Amygdala (tissue), 56 donors: ENCODE measurements around the gene OTOG.
A peak's percentile ranks its signal among the peaks of the same experiment; 100 is the strongest.

Source experiments
- DNase-seq, 56 donors: peaks; one replicate each; lab custom pipeline; 2025; lab: John Stamatoyannopoulos, UW

OTOG gene

DNA sequence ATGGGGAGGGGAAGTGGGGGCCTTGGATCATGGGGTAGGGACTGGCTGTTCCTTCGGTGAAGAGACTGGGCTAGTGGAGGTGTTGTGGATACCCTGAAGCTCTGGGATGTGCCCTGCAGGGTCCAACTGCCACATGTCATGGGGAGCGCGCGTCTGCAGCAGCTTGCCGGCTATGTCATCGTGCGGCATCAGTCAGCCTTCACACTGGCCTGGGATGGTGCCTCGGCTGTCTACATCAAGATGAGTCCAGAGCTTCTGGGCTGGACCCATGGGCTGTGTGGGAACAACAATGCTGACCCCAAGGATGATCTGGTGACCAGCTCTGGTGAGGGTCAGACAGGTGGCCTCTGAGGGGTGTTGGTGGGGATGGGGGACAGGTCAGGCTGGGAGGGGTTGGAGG is 9.9 kb downstream of the OTOG start:
- no peak for DNase-seq

DNA sequence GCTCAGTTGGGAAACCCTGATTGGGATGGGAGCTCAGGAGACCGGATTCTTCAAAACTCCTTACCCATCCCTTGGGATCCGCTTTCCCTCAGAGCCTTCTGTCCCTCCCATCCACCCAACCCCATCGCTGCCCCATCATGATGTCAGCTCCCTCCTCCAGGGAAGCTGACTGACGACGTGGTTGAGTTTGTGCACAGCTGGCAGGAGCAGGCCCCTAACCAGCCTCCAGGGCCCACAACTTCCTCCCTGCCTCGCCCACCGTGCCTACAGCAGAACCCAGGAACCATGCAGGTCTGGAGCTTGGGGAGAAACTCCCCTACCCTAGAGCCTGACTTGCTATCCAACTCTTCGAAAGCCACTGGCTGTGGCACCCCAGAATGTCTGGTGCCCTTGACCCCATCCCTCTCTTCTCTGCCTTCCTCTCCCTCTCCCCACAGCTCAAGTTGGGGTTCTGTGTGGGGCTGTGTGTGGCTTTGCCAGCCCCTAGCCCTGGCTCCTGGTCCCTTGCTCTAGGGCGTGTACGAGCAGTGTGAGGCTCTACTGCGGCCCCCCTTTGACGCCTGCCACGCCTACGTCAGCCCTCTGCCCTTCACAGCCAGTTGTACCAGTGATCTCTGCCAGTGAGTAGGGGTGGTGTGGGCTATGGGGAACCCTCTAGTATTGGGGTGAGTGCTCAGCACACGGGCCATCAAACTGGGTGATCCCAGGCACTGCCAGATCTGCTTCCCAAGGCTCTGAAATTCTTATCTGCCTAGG is 11.1 kb downstream of the OTOG start:
- DNase-seq, result no peak

DNA sequence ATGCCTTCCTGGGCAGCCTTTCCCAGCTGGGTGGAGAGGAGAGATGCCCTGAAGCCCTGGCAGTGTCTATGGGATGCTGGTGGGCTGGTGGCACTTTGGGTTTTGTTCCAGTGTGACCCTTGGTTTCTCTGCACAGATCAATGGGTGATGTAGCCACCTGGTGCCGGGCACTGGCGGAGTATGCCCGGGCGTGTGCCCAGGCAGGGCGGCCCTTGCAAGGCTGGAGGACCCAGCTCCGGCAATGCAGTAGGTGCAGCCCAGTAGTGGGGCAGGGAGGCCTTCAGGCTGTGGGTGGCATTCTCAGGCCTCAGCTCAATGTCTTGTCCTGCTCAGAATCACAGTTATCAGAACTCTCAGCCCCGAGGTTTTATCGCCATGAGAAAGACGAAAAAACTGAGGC is 11.9 kb downstream of the OTOG start:
- DNase-seq, result no peak

DNA sequence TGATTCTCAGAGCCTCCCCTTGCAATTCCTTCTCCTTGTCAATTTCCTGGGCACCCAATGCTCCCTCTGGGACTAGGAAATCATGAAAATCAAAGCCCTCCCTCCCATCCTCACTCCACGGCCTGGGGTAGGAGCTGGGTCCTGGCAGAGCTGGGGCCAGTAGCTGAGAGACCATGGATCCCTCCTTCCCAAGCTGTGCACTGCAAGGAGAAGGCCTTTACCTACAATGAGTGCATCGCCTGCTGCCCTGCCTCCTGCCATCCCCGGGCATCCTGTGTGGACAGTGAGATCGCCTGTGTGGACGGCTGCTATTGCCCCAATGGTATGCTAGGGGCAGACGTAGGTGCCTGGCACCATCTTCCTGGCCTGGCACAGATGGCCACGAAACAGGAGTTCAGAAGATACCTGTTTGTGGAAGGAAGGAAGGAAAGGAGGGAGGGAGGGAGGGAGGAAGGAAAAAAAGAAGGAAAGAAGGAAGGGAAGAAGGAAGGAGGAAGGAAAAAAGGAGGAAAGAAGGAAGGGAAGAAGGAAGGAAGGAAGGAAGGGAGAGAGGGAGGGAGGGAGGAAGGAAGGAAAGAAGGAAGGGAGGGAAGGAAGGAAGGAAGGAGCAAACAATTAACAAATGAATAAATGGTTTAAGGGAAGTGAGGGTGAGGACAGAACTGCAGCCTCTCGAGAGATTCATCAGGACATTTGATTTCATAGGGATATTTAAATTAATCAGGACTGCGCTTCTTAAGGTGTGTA is 12.5 kb downstream of the OTOG start:
- DNase-seq, result no peak

DNA sequence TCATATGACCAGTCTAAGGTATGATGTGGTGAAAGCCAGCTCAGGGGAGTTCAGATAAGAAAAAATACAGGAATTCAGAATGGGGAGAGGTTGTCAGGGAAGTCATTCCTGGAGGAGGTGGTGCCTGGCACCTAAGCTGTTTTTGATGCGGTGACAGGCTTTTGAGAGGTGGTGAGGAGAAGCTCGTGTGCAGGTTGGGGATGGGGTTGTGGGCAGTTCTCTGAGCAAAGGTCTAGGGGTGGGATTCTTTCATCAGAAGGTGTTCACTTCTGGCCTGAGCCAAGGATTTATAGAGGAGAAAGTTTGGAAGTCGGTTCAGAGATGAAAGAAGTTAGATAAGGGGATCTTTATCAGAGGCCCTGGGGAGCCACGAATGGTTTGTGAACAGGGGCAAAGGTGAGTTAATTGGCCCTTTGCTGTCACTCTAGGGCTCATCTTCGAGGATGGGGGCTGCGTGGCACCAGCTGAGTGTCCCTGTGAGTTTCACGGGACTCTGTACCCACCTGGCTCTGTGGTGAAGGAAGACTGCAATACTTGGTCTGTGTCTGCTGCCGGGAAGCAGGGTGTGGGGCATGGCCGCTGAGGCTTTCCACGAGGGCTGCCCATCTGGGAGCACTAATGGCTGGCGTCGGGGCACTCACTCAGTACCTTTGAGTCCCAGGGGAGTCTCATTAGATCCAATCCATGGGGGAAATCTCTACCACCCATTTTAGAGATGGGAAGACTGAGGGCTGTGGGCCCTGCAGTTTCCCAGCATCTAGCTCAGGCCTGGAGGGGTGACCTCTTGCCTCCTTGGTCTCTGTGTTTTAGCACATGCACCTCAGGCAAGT is 13.4 kb downstream of the OTOG start:
- DNase-seq, result no peak

DNA sequence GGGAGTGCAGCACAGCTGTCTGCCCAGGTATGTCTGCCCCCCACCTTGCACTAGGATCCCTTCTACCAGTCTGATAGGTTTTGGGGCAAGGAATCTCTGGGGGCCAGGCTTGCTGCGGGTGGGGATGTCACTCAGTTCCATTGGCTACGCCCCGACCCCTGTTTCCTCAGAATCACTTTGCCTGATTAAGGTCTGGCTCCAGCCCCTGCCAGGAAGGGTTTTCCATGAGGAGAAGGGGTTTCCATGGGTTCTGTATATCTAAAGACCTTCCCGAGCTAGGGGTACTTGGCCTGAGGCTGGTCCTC is 14.0 kb downstream of the OTOG start:
- DNase-seq, result no peak

DNA sequence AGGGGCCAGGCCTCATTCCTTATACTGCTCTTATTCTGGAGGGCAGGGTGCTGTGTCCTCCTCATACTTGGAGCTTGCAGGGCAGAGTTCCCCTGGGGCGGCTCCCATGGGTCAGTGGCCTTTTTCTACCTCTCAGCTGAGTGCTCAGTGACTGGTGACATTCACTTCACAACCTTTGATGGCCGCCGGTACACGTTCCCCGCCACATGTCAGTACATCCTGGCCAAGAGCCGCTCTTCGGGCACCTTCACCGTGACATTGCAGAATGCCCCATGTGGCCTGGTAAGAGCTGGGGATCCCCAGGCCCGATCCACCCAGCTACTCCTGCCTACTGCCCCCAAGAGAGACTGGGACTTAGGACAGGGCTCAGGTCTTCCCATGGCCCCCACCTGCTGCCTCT is 14.5 kb downstream of the OTOG start:
- DNase-seq, result no peak

DNA sequence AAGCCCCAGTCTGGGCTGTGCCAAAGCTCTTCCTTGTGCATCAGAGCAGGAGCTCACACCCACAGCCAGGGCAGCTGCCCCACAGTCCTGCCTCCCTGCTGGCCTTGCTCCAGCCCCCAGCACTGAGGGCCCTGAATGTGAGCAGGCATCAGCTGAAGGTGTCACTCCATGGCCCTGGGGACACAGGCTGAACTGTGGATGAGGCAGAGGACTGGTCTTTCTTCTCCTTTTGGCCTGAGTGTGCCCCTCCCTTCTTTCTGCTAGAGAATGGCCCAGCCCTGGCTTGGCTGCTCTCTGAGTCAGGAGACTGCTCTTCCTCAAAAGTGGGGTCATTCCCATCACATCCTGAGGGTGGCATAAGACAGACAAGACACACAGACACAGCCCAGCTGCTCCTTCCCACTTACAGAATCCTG is 16.2 kb downstream of the OTOG start:
- DNase-seq, result no peak

DNA sequence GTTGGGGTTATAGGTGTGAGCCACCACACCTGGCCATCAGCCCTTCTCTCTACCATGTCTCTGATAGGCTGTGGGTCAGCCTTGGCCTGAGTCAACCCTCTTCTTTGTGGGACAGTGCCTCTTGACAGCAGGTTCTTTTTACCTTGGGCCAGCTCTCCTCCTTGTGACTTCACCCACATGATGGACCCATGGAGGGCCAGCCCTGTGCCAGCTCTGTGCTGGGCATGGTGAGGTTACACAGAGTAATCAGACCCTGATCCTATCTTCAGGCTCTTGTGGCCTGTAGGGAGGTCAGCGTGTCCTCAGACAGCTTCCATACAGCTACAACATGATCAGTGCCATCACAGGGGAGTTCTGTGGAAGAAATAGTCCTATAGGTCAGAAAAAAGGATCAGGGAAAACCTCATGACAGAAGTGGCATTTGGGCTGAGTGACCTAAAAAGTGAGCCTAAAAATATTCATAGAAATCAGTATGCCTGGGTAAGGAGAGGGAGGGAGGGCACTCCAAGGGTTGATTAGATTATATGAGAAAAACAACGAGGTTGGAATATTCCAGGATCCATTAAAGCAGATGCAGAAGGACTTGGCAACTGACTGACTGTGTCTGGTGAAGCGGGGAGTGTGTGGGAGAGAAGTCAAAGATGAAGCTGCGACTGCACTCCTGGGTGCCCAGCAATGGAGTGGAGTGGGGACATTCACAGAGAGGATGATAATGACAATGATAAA is 17.1 kb downstream of the OTOG start:
- no peak for DNase-seq

DNA sequence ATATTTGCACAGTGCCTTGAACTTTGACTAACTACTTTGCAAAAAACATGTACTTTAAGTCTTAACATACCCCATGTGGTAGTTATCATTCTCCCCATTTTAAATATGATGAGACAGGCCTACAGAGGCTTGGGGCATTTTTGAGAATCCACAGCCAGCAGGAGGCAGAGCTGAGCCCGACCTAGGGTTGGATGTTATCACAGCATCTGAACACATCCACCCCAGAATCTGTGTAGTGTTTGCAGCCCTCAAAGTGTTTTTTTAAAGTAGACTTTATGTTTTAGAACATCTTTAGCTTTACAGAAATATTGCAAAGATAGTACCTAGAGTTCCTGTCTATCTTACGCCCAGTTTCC is 17.6 kb downstream of the OTOG start:
- no peak for DNase-seq

DNA sequence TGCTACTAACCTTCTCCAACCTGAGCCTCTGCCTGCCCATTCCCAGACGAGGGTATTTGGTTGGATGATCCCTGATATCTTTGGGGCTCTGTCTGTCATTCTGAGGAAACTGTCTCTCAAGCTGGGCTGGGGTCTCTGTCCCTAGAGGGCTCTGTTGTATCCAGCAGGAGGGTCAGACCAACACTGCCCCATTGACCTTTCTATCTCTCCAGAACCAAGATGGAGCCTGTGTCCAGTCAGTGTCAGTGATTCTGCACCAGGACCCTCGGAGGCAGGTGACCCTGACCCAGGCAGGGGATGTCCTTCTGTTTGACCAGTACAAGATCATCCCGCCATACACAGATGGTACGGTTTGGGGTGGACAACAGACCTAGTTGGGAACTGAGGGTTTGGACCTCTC is 21.9 kb downstream of the OTOG start:
- no peak for DNase-seq

DNA sequence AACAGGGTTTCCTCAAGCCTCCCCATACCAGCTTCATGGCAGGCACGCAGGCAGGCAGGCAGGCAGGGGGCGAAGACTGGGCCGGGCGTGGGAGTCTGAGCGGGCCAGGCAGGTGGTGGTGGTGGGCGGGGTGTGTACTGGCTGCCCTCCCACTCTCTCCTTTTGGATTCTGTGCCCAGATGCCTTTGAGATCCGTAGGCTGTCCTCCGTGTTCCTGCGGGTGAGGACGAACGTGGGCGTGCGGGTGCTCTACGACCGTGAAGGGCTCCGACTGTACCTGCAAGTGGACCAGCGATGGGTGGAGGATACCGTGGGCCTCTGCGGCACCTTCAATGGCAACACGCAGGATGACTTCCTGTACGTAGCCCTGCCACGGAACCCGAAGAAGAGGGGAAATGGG is 23.0 kb downstream of the OTOG start:
- peak in 10 of 56 donors; percentile 5 to 53 (median 16) for DNase-seq

DNA sequence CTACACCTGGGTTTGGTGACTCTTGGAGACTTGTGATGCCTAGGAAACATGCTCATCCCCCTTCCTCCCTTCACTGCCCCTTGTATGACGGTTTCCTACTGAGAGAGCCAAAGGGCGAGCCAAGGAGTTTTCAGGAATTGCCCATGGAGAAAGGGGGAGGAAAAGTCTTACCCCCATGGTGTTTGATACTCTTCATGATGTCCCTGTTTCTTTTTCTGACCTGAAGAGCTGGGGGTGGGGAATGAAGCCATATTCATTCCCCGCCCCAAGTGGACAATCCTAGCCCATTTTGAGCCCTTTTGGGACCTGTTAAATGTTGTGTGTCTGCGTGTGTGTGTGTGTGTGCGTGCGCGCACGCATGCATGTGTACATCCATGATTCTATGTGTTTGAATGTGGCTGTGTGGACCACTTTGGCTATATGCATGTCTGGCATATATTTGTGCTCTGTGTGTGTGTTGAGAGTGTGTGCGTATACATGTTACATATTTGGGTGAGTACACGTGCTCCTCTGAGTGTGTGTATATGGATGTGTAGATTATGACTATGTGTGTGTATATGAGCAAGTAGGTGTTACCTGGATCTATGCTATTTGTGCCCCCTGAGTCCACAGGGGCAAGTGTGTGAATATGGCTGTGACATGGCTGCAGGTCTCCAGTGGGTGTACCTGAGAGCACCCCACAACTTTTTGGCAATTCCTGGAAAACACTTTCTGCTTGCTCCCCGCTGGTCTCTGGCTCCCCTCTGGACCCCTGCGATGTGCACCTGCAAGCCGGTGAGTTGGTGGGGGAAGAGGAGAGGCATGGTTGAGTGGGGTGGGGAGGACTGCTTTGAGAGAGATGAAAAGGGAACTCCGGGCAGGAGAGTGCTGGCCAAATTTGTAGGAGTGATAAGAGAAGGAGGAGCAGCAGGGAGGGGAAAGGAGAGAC is 24.6 kb downstream of the OTOG start:
- DNase-seq, result no peak

DNA sequence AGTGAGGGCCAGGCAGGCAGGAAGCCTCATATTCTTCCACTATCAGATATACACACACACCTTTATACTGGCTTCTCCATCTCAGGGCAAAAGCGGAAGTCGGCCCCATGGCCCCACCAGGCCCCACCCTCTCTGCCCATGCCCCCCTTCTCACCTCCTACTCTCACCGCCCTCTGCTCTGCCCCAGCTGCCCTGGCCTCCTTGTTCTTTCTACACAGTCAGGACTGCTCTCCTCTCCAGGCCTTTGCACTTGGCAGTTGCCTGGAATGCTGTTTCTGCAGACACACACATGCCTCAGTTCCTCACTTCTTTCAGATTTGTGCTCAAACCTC is 25.3 kb downstream of the OTOG start:
- DNase-seq, result no peak

DNA sequence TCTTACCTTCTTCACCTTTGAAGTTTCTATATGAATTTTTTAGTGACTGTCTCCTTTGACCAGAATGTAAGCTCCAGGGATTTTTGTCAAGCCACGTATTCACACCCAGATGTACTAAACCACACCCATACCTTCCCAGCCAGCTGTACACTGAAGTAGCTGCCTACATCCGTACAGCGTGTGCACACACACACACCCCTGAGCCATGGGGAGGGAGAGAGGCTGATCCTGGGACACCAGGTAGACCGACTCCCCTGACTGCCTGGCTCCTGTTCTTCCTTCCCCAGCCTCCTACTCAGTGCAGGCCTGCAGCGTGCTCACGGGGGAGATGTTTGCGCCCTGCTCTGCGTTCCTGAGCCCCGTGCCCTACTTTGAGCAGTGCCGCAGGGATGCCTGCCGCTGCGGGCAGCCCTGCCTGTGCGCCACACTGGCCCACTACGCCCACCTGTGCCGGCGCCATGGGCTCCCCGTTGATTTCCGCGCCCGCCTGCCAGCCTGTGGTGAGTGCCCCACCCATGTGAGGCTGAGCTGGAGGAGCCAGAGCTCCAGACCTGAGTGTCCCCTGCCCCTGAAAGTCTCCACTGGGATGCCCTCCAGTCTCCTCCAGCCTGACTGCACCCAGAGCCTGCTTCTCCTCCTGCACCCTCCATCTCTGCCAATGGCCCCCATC is 25.9 kb downstream of the OTOG start:
- DNase-seq, result no peak

DNA sequence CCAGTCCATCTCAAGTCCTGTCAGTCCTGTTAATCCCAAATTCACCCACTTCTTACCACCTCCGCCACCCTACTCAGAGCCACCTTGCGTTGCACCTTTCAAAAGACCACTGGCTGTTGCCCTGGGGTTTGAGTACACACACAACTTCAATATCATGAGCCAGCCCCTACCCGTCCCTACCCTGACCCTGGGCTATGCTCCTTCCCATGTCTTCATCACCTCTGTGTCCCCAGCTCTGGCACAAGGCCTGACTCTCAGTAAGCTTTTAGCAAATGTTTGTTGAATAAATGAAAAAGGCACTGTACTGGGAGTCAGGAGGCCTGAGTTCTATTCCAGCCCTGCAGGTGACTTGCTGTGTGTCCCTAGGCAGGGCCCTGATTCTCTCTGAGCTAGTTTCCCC is 26.5 kb downstream of the OTOG start:
- DNase-seq, result no peak

DNA sequence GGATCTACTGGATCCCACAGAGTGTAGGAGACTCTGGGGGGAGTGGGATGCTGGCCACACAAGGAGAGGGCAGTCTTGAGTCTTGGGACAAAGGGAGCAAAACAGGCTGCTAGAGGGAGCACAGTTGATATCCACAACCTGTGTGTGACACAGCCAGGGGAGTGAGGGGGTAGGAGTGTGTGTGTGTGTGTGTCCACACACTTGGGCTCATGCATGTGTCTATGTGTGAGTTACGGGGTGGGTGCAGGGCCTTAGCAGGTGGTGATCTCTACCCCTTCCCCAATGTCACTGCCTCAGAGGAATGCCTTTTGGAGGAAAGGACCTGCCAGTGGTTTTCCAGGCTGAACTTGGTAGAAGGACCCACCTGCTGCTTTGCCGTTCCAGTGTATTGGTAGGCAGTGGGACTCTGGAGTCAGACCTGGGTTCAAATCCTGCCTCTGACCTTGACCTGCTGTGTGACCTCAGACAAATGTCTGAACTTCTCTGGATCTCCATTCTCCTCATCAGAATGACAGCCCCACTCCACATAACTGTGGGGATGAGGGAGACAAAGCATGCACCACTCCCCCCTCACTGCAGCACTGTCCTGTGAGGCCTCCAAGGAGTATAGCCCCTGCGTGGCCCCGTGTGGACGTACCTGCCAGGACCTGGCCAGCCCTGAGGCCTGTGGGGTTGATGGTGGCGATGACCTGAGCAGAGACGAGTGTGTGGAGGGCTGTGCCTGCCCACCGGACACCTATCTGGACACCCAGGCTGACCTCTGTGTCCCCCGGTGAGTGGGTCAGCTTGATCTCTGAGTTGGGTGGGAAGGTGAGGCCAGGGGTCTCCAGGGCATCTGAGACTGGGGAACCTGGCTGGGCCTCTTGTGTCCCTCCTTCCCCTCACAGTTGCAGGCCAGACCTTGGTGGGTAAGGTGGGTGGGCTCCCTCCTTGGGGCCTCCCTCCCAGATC is 27.4 kb downstream of the OTOG start:
- no peak for DNase-seq
